ENCODE results near the gene MED6. TPM values are rescaled to one million over a fixed set of nuclear protein-coding genes. Genes with fewer than 3 reads are reported as not detected.

MED6 gene
- total and polyA plus RNA-seq, 2 experiments from 2014 or later, result 49.2 to 49.6 TPM

- H3K9me2 ChIP-seq (ENCODE audit: insufficient read depth), result no peaks in the 10 kb centered on the region
- no peak for DNase-seq (ENCODE audit: low spot score)
- no peaks in the 10 kb centered on the region for H3K4me1 Mint-ChIP-seq
- H3K4me3 ChIP-seq, result no peak overlapping the region
- TF ChIP-seq REST (IDR thresholded peaks at IDR 0.05; ENCODE audit: unreplicated experiment), result no peak
- TF ChIP-seq EZH2phosphoT487 (IDR thresholded peaks at IDR 0.05; ENCODE audit: unreplicated experiment), result no peak
- no peak for TF ChIP-seq NANOG (IDR thresholded peaks at IDR 0.05; ENCODE audit: borderline replicate concordance)
- no peak for TF ChIP-seq ZNF114 (CRISPR knock-in tag; IDR thresholded peaks at IDR 0.05)
- no peak for TF ChIP-seq ETS1 (IDR thresholded peaks at IDR 0.05)
- TF ChIP-seq JUNB (IDR thresholded peaks at IDR 0.05; ENCODE audit: unreplicated experiment), result no peak
- no peak for TF ChIP-seq EZH2 (IDR thresholded peaks at IDR 0.05; ENCODE audit: low read depth, unreplicated experiment)
- no peak for TF ChIP-seq STAT1 (IDR thresholded peaks at IDR 0.05; ENCODE audit: unreplicated experiment)
- no peak for TF ChIP-seq CTCF (conservative IDR thresholded peaks at IDR 0.05; ENCODE audit: low read depth in 2 of 2)
- no peak for TF ChIP-seq CREB1 (CRISPR knock-in tag; IDR thresholded peaks at IDR 0.05; ENCODE audit: low read depth)
- TF ChIP-seq ZNF462 (CRISPR knock-in tag; IDR thresholded peaks at IDR 0.05), result no peak
- no peak for TF ChIP-seq POLR2AphosphoS5 (IDR thresholded peaks at IDR 0.05; ENCODE audit: low read depth)
- no peak for TF ChIP-seq ZNF331 (CRISPR knock-in tag; IDR thresholded peaks at IDR 0.05; ENCODE audit: low read depth)
- no peaks in the 10 kb centered on the region for H3F3A ChIP-seq (replicated peaks; ENCODE audit: low read depth)
- H2AFZ ChIP-seq, result no peak overlapping the region
- H3K27me3 ChIP-seq (ENCODE audit: insufficient read depth), result no peaks in the 10 kb centered on the region
- H3K27ac Mint-ChIP-seq, result no peak overlapping the region
- H3K27ac ChIP-seq (ENCODE audit: low read depth), result no peak overlapping the region
- H3K36me3 Mint-ChIP-seq (ENCODE audit: low read depth), result peaks cover 19% of the 10 kb centered on the region
- no peak overlapping the region for H3K4me3 Mint-ChIP-seq
- no peak overlapping the region for H3K4me2 ChIP-seq
- no peaks in the 10 kb centered on the region for H4K20me1 ChIP-seq (replicated peaks; ENCODE audit: insufficient read depth)
- H3K36me3 ChIP-seq (ENCODE audit: insufficient read depth), result no peaks in the 10 kb centered on the region; the same call in 1 of the 2 replicates
- no peaks in the 10 kb centered on the region for H3K79me2 ChIP-seq (replicated peaks; ENCODE audit: insufficient read depth)
- H3K27me3 Mint-ChIP-seq (ENCODE audit: insufficient read depth, low read depth, poor library complexity), result no peaks in the 10 kb centered on the region
- no peak for ATAC-seq
- H3K9me3 Mint-ChIP-seq, result no peaks in the 10 kb centered on the region; the same call in 2 of the 3 replicates
- H3K4me1 ChIP-seq (ENCODE audit: insufficient read depth), result no peaks in the 10 kb centered on the region
These were observed 23.6 kb downstream of the MED6 start for GRCh38 chr14:70576891-70577290.

Data from GM23338 (cell line).